NCI-H345 treated with DMSO at 0.1 percent for 48 hours (cell line): Measurements from ENCODE around the gene THADA.
"Not testable (repeated sequence)": the region's sequence is repeated elsewhere in the genome, so short reads cannot be mapped to it uniquely, and the experiment has no call there.

ENCODE experiments used
- DNase-seq: peaks from one replicate; lab custom pipeline; 2025; ENCODE audit not compliant: unreplicated experiment; lab: John Stamatoyannopoulos, UW

THADA gene

GRCh38 chr2:43600596-43600995, 4.8 kb upstream of the THADA start:
- not testable (repeated sequence) for DNase-seq

DNA sequence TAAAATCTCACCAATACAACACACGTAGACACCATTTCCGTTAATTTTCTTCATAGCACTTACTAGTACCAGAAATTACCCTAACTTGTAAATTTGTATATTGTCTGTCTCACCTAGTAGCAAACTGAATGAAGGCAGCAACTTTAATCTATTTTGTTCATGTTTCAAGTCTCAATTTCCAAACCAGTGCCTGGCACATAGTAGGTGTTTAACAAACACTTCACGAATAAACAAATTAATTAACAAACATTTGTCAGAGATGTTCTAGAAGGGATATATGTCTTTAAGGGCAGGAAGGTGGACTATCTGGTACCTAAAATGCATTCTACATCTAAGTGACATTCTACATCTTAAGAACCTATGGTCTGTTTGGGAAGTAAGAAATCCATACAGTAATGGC, 963 bp downstream of the THADA start:
- no peak for DNase-seq

GRCh38 chr2:43593254-43593653, 2.6 kb downstream of the THADA start:
- peak; percentile 4 for DNase-seq

GRCh38 chr2:43592443-43592842, 3.4 kb downstream of the THADA start:
- no peak for DNase-seq

DNA sequence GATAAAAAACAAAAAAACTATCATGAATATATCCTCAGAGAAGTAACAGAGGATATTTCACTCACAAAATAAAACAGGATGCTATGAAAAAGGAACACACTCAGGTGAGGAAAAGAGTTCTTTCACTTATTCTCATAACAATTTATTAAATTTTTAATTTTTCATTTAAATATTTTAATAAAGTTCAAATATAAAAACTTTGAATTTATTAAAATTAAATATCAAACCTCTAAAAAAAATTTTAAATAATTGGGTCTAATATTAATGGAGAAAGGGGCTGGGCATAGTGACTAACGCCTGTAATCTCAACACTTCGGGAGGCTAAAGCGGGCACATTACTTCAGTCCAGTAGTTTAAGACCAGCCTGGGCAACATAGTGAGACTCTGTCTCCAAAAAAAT, 10.1 kb downstream of the THADA start:
- no peak for DNase-seq

- DNase-seq: no peak
Observed at GRCh38 chr2:43579275-43579981, 16.4 kb downstream of the THADA start.

DNA sequence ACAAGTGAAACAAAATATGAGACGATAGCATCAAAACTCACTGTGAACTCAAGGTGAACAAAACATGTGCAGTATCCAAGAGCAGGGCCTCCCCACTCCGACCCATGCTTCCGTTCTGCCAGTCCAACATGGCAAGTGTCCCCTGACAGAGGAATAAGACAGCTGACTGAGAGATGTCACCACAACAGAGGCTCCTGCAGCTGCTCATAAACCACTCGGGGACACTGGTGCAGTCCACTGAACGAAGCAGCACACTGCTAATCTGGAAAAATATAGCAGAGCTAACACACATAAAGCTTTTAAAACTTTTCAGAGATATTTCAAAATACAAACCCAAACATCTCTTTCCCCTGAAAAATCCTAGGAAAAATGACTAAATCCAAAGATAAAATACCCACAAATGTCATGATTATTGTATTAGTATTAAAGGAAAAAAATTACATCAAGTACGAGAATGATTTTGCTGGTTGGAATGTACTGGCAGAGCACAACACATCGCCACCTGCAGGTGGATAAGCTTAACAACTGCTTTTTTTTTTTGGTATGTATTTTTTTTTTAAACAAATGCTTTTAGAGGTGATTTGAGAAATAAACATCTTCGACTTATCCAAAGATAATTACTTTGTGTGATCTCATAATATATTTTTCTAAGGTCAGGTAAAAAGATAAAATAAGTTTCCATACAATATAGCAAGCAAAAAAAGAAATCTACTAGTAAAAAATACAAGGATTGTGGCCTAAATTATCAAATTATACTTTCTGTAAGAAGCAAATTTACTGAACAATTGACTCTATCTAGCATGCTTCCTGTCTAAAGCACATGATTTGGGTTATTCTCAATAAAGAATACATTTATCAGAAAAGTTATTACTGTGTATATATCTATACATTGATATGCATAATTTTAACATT, 18.6 kb downstream of the THADA start:
- DNase-seq: peak; percentile 33

GRCh38 chr2:43572244-43572643, 23.6 kb downstream of the THADA start:
- no peak for DNase-seq

GRCh38 chr2:43569921-43570320, 25.9 kb downstream of the THADA start:
- DNase-seq: no peak

DNA sequence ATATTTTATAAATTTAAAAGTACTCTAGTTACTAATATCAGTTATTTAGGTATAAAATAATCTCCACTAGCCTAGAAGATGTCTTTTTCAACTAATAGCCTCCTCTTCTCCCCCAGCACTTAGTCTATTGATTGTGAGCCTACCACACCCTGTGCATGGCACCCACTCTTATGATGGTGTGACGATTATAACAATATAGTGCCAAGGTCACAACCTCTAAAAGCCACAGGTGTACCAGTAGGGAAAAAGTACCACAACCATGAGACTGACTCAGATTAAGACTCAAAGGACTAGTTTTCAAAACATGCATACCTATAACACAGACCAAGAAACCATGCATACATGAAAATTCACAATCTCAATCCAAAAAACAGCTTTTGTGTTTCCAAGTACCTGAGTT, 27.6 kb downstream of the THADA start:
- DNase-seq: no peak

GRCh38 chr2:43566461-43566729, 29.4 kb downstream of the THADA start:
- DNase-seq: no peak

GRCh38 chr2:43563679-43564078, 32.2 kb downstream of the THADA start:
- DNase-seq: no peak

- DNase-seq: no peak
Observed at GRCh38 chr2:43560231-43560547, 35.6 kb downstream of the THADA start.

DNA sequence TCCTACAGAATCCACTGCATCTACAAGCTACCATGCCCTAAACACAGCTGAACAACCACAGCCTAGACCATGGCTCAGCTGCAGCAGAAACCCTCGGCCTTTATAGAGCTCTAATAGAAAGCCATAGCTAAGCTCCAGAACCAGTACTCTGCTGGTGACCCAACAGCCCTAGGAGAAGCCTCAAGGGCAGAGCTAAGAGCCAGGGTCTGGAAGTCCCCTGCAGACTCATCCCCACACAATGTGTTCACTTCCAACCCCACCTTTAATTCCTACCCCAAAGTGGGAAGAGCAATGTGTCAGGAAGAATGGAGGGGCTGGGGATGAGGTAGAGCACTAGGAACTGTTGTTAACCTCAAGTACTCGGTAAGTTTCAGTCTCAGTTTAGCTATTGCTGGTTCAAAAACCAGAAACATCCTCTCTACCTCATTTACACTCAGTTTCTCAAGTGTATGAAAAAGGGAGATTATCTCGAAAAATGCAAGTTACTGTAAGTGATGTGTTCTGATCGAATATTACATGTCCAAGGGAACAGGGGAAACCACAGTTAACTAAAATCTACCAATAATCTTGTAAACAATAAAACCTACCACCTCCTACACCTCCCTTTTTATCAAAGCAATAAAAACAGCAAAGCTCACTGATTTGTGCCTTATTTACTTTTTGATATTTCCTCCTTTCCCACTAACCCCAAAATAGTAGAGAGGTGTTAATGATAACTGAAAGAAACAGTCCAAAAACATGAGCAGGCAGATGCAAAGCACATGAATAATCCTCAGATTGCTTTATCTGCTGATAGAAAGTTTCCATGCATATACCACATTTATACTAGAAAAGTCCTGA, 36.2 kb downstream of the THADA start:
- DNase-seq: no peak

DNA sequence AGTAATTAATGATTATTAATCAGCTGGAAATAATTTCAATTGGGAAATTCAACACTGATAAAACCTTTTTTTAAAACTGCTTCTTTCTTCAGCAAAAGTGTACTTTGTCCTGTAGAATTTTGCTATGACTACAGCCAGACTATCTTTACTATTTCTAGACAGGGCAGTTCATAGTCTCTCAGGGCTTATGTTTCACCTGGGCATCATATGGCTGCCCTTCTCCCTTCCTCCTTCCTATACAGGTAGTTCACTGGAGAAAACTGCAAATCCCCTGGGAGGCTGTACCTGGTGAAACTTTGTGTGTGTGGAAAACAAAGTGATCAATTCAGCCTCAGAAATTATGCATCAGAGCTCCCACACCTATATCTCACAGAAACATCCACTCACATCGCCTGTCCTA, 38.6 kb downstream of the THADA start:
- DNase-seq: no peak

GRCh38 chr2:43556256-43556655, 39.6 kb downstream of the THADA start:
- no peak for DNase-seq

DNA sequence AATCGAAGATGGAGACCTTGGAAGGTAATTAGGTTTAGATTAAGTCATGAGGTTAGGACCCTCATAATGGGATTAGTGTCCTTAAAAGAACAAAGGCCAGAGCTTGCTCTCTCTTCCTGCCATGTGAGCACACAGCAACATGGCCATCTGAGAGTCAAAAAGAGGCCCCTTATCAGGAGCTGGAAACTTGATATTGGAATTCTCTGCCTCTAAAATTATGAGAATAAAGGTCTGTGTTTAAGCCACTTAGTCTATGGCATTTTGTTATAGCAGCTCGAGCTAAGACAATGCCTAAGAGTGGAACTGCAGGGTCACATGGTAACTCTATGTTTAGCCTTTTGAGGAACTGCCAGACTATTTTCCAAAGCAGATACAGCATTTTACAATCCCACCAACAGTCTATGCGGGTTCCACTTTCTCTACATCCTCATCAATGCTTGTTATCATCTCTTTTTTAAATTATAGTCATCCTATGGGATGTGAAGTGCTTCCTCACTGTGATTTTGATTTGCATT, 42.4 kb downstream of the THADA start:
- no peak for DNase-seq

DNA sequence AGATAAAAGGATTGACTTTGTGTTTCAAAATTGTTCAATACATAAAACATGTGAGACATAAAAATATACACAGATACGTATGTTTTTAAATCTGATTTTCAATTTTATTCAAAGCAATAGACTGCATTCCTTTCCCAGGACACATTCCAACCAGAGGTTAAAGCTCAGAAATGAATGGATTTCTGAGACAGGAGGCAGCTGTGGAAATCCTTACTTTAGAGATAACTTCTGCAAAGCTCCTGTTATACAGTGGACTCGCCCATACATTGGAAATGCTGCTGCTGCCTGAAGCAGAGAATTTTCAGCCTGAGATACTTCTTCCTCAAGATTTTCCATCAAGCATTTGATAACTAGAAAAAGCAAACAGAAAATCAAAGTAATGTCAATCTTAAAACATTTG, 43.8 kb downstream of the THADA start:
- no peak for DNase-seq

DNA sequence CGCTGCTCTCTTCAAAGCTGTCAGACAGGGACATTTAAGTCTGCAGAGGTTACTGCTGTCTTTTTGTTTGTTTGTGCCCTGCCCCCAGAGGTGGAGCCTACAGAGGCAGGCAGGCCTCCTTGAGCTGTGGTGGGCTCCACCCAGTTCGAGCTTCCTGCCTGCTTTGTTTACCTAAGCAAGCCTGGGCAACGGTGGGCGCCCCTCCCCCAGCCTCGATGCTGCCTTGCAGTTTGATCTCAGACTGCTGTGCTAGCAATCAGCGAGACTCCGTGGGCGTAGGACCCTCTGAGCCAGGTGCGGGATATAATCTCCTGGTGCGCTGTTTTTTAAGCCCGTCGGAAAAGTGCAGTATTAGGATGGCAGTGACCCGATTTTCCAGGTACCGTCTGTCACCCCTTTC, 47.5 kb downstream of the THADA start:
- not testable (repeated sequence) for DNase-seq

DNA sequence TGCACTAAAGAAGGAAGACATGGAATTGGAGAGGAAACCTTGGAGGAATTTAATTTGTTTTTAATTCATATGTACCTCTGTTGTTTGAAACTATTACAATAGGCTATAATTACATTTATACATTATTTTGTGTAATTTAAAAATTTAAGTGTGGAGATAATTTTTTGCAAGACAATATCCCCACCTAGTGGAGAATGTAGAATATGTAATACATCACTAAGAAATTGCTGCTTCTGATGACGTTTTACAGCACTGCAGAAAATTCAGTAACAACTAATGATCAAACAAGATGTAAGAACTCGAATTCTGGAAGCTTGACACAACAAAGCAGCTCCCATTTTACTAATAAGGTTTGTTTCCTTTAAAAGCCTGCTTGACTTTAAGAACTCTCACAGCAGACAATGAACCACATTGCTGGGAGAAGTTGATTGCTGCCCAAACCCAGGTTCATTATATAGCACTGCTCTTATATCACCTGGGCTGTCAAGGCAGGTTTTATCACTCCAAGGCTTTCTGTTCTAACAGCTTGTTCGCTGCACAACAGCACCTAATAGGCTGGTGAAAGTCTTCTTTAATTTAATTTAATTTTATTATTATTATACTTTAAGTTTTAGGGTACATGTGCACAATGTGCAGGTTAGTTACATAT, 53.4 kb downstream of the THADA start:
- no peak for DNase-seq

DNA sequence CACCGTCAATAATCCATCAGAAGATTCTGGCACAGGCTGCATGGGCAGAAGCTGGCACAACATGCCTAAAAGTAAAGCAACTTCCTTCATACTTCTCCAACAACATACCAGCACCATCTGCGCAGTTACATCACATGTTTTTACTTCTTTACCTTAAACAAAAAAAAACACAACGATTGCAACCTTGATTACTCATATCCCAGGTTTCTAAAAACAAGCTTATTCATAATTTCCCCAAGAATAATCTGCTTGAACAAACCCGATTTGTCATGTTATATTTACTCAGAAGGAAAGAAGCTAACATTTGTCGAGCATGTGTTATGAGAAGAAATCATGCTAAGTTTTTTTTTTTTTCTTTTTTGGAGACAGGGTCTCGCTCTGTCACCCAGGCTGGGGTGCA, 54.7 kb downstream of the THADA start:
- no peak for DNase-seq
